Endothelial cell of umbilical vein (primary cell): Measurements from ENCODE around the gene LGR6.
A peak's percentile ranks its signal among the peaks of the same experiment; 100 is the strongest.

Experiments used
- EZH2 ChIP-seq: IDR thresholded peaks from 2 replicates; pipeline ENCODE4 v1.6.1; 2012; ENCODE audit warnings: borderline replicate concordance, low read depth, mild to moderate bottlenecking, moderate library complexity, low read length, inconsistent platforms; ENCODE audit not compliant: severe bottlenecking
- POLR2AphosphoS5 ChIP-seq: IDR thresholded peaks from 2 replicates; pipeline ENCODE4 v1.6.1; 2012; ENCODE audit warnings: low read depth, mild to moderate bottlenecking, control low read depth, low read length, moderate library complexity; ENCODE audit not compliant: insufficient read depth
- TF ChIP-seq, protein P1 (sequence below), 2 donors: IDR thresholded peaks; 1 replicate in 1 of 2; 2 replicates in 1 of 2; pipeline ENCODE4 v1.5.1; 2011; ENCODE audit warnings: low read length in 2 of 2, mild to moderate bottlenecking in 2 of 2, moderate library complexity in 2 of 2, control low read depth in 1 of 2, inconsistent platforms in 1 of 2, low read depth in 1 of 2; ENCODE audit not compliant: insufficient read depth in 1 of 2; ENCODE audit errors: extremely low read depth in 1 of 2

DNA sequence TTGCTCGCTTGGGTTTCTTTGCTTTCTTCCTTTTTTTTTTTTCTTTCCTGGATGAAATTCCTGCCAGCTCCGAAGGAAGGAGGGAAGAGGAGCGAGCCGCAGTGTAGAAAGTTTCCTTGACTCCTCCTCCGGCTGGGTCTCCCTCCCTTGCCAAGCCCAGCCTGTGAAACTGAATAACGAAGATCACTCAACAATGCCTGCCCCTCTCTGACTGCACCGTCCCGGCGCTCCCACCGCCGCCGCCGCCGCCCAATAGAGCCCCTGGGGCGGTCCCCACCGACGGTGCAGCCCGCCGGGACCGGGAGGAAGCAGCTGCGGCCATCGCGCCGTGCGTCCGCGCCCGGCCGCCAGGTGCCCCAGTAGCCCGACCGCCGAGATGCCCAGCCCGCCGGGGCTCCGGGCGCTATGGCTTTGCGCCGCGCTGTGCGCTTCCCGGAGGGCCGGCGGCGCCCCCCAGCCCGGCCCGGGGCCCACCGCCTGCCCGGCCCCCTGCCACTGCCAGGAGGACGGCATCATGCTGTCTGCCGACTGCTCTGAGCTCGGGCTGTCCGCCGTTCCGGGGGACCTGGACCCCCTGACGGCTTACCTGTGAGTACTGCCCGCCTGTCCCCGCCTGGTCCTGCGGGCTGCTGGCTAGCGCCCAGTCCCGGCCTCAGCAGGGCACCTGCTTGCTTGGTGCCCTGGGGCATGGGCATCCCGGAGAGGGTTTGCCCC is at the start of gene LGR6:
- TF ChIP-seq, protein P1, sequence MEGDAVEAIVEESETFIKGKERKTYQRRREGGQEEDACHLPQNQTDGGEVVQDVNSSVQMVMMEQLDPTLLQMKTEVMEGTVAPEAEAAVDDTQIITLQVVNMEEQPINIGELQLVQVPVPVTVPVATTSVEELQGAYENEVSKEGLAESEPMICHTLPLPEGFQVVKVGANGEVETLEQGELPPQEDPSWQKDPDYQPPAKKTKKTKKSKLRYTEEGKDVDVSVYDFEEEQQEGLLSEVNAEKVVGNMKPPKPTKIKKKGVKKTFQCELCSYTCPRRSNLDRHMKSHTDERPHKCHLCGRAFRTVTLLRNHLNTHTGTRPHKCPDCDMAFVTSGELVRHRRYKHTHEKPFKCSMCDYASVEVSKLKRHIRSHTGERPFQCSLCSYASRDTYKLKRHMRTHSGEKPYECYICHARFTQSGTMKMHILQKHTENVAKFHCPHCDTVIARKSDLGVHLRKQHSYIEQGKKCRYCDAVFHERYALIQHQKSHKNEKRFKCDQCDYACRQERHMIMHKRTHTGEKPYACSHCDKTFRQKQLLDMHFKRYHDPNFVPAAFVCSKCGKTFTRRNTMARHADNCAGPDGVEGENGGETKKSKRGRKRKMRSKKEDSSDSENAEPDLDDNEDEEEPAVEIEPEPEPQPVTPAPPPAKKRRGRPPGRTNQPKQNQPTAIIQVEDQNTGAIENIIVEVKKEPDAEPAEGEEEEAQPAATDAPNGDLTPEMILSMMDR (IDR thresholded peaks at IDR 0.05; ENCODE audit: extremely low read depth in 1 of 2, insufficient read depth in 1 of 2, low read depth in 1 of 2, low read length in 2 of 2): no peak
- TF ChIP-seq POLR2AphosphoS5 (no peak), EZH2 (peak; percentile 68)
